ENCODE measurements around the gene RRAS2. TPM values are rescaled to one million over a fixed set of nuclear protein-coding genes. Genes with fewer than 3 reads are reported as not detected.

The RRAS2 gene
- total and polyA plus RNA-seq, 4 donors = 21.2 to 73.5 (median 35.0) TPM

GRCh38 chr11:14273895-14274294, 85.1 kb downstream of the RRAS2 start:
- Histone ChIP-seq H3K27me3 (ENCODE audit: control insufficient read depth in 3 of 3, insufficient read depth in 3 of 3, low read length in 2 of 3) (no peaks in the 10 kb centered on the region), H3K9ac (ENCODE audit: insufficient read depth in 1 of 2, low read length in 2 of 2) (no peak overlapping the region), H3K4me1 (ENCODE audit: control insufficient read depth in 5 of 5, insufficient read depth in 5 of 5, low read length in 5 of 5) (peaks cover 0 to 17% (median 3%) of the 10 kb centered on the region in 5 donors), H3K36me3 (ENCODE audit: control insufficient read depth in 4 of 4, insufficient read depth in 4 of 4, low read length in 4 of 4) (peaks cover 0 to 3% (median 3%) of the 10 kb centered on the region in 4 donors), H3K9me3 (ENCODE audit: control insufficient read depth in 4 of 4, insufficient read depth in 3 of 4, low read length in 3 of 4) (no peaks in the 10 kb centered on the region), H3K4me3 (no peak overlapping the region), H3K27ac (ENCODE audit: low read depth in 1 of 2, low read length in 1 of 2) (no peak overlapping the region)
- TF ChIP-seq, protein P1, sequence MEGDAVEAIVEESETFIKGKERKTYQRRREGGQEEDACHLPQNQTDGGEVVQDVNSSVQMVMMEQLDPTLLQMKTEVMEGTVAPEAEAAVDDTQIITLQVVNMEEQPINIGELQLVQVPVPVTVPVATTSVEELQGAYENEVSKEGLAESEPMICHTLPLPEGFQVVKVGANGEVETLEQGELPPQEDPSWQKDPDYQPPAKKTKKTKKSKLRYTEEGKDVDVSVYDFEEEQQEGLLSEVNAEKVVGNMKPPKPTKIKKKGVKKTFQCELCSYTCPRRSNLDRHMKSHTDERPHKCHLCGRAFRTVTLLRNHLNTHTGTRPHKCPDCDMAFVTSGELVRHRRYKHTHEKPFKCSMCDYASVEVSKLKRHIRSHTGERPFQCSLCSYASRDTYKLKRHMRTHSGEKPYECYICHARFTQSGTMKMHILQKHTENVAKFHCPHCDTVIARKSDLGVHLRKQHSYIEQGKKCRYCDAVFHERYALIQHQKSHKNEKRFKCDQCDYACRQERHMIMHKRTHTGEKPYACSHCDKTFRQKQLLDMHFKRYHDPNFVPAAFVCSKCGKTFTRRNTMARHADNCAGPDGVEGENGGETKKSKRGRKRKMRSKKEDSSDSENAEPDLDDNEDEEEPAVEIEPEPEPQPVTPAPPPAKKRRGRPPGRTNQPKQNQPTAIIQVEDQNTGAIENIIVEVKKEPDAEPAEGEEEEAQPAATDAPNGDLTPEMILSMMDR (IDR thresholded peaks at IDR 0.05; ENCODE audit: control extremely low read depth, extremely low read depth) = no peak
- DNase-seq (peak; percentile 41 to 84 (median 78)), ATAC-seq (ENCODE audit: insufficient read depth, low FRiP score) (no peak)
- 88 to 93% methylated on average over 2 of the region's 2 CpGs for WGBS, 2 donors

DNA sequence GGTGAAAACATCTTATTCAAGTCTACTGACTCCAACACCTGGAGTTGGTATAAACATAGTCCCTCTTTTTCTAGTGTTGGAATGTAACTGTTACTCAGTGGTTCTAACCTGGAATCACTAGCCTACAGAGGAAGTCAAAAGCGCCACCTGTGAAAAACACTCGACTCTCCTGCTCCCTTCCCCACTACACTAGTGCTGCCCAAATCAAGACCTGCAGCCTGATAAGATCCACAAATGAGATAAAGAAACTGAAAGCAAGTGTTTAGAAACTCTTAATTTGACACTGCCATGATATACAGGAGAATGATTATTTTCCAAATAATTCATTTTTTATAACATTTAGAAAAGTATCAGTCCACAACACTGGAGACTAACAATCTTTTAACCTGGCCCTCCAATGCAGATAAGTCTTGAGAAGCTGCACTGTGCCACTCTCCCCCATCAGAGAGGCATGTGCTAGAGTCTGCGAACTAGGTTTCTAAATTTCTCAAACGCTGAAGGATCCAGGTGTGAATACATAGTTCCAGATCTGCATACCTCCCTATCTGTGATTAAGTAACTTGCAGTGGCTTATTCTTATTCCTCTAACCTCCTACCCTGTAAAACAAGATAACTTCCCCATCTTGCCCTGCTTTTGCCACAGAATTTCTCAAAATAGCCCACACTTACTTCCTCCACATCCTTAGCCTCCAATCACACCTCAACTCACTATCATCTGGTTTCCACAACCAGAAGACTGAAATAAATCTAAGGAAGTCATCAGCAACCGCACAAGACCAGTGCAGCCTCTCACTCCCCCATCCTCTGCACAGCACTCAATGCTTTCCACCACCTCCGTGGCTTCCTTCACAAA, 88.1 kb downstream of the RRAS2 start:
- Histone ChIP-seq H3K4me3 (no peak overlapping the region), H3K9me3 (ENCODE audit: control insufficient read depth in 4 of 4, insufficient read depth in 3 of 4, low read length in 3 of 4) (peaks cover 0 to 3% (median 0%) of the 10 kb centered on the region in 4 donors), H3K27ac (ENCODE audit: low read depth in 1 of 2, low read length in 1 of 2) (no peak overlapping the region), H3K4me1 (ENCODE audit: control insufficient read depth in 5 of 5, insufficient read depth in 5 of 5, low read length in 5 of 5) (peaks cover 0 to 14% (median 3%) of the 10 kb centered on the region in 5 donors), H3K27me3 (ENCODE audit: control insufficient read depth in 3 of 3, insufficient read depth in 3 of 3, low read length in 2 of 3) (no peaks in the 10 kb centered on the region), H3K9ac (ENCODE audit: insufficient read depth in 1 of 2, low read length in 2 of 2) (no peak overlapping the region), H3K36me3 (ENCODE audit: control insufficient read depth in 4 of 4, insufficient read depth in 4 of 4, low read length in 4 of 4) (peaks cover 0 to 10% (median 4%) of the 10 kb centered on the region in 4 donors)
- 19 to 41% methylated on average over 6 of the region's 6 CpGs for WGBS, 2 donors
- peak; percentile 47 for ATAC-seq (ENCODE audit: insufficient read depth, low FRiP score)
- TF ChIP-seq, protein P1 (IDR thresholded peaks at IDR 0.05; ENCODE audit: control extremely low read depth, extremely low read depth) = no peak
- DNase-seq = no peak

GRCh38 chr11:14269692-14270573, 89.0 kb downstream of the RRAS2 start:
- 69 to 72% methylated on average over 5 of the region's 5 CpGs for WGBS, 2 donors
- Histone ChIP-seq H3K4me3 (no peak overlapping the region), H3K27me3 (ENCODE audit: control insufficient read depth in 3 of 3, insufficient read depth in 3 of 3, low read length in 2 of 3) (no peaks in the 10 kb centered on the region), H3K9me3 (ENCODE audit: control insufficient read depth in 4 of 4, insufficient read depth in 3 of 4, low read length in 3 of 4) (peaks cover 0 to 3% (median 0%) of the 10 kb centered on the region in 4 donors), H3K36me3 (ENCODE audit: control insufficient read depth in 4 of 4, insufficient read depth in 4 of 4, low read length in 4 of 4) (peaks cover 3 to 15% (median 6%) of the 10 kb centered on the region in 4 donors), H3K9ac (ENCODE audit: insufficient read depth in 1 of 2, low read length in 2 of 2) (no peak overlapping the region), H3K4me1 (ENCODE audit: control insufficient read depth in 5 of 5, insufficient read depth in 5 of 5, low read length in 5 of 5) (peaks cover 0 to 7% (median 3%) of the 10 kb centered on the region in 5 donors), H3K27ac (ENCODE audit: low read depth in 1 of 2, low read length in 1 of 2) (peak overlapping the region in 1 of 2 donors; percentile 31)
- DNase-seq = no peak
- ATAC-seq (ENCODE audit: insufficient read depth, low FRiP score) = no peak
- TF ChIP-seq, protein P1 (IDR thresholded peaks at IDR 0.05; ENCODE audit: control extremely low read depth, extremely low read depth) = no peak
